K562 (cell line): ENCODE data around the gene POC1B. TPM values are rescaled to one million over a fixed set of nuclear protein-coding genes. Genes with fewer than 3 reads are reported as not detected.

Experiments
- DDX20 ChIP-seq: fragments of 450-650 bp; IDR thresholded peaks from 2 replicates; pipeline ENCODE4 v1.6.1; 2016; ENCODE audit warnings: missing genetic modification characterization, low read depth, mild to moderate bottlenecking, missing compliant biosample characterization, moderate library complexity
- ESRRA ChIP-seq: fragments of 450-650 bp; IDR thresholded peaks from 2 replicates; pipeline ENCODE4 v1.6.1; 2014; ENCODE audit warnings: low read depth, mild to moderate bottlenecking, moderate library complexity, borderline replicate concordance
- HDAC3 ChIP-seq: fragments of 450-650 bp; IDR thresholded peaks from 2 replicates; pipeline ENCODE4 v1.6.1; 2018; ENCODE audit warnings: borderline replicate concordance, mild to moderate bottlenecking, moderate library complexity; ENCODE audit not compliant: partially characterized antibody
- L3MBTL2 ChIP-seq: fragments of 450-650 bp; IDR thresholded peaks from 2 replicates; pipeline ENCODE4 v1.6.1; 2016; ENCODE audit warnings: mild to moderate bottlenecking, moderate library complexity
- MTA1 ChIP-seq: fragments of 450-650 bp; IDR thresholded peaks from 2 replicates; pipeline ENCODE4 v1.6.1; 2017; ENCODE audit warnings: borderline replicate concordance
- NR4A1 ChIP-seq, 2 experiments: fragments of 250-450 bp in 1 of 2; fragments of 450-650 bp in 1 of 2; sonication (Bioruptor Pico) in 1 of 2; IDR thresholded peaks; 2 replicates each; pipeline versions ENCODE4 v1.4.0 to v1.6.1; 2016 to 2020; ENCODE audit warnings: mild to moderate bottlenecking in 2 of 2, missing compliant biosample characterization in 1 of 2, missing genetic modification characterization in 1 of 2, moderate library complexity in 1 of 2
- REST ChIP-seq, 2 experiments: fragments of 450-650 bp; formaldehyde crosslinking in 1 of 2; IDR thresholded peaks; 2 replicates each; pipeline versions ENCODE4 v1.4.0 to v1.6.1; 2014 to 2020; ENCODE audit warnings: mild to moderate bottlenecking in 2 of 2, borderline replicate concordance in 1 of 2, low read depth in 1 of 2
- SOX6 ChIP-seq: fragments of 450-650 bp; IDR thresholded peaks from 2 replicates; pipeline ENCODE4 v1.6.1; 2014; ENCODE audit warnings: mild to moderate bottlenecking
- TCF3 ChIP-seq: sonication (generic); formaldehyde crosslinking; IDR thresholded peaks from 2 replicates; pipeline ENCODE4 v1.4.0; 2020; ENCODE audit warnings: mild to moderate bottlenecking, missing genetic modification reagents
- TRIM24 ChIP-seq, 2 experiments: fragments of 450-650 bp; IDR thresholded peaks; 2 replicates each; pipeline ENCODE4 v1.6.1; 2016
- ZBTB11 ChIP-seq, 3 experiments: fragments of 200-800 bp in 1 of 3; fragments of 250-450 bp in 1 of 3; fragments of 450-650 bp in 1 of 3; sonication (Bioruptor Pico) in 1 of 3; sonication (Bioruptor generic) in 1 of 3; formaldehyde crosslinking in 1 of 3; IDR thresholded peaks; 2 replicates each; pipeline versions ENCODE4 v1.6.1 to v1.8.0; 2016 to 2022; ENCODE audit warnings: mild to moderate bottlenecking in 2 of 3, missing genetic modification characterization in 2 of 3, missing compliant biosample characterization in 1 of 3, moderate library complexity in 1 of 3
- ZC3H11A ChIP-seq: IDR thresholded peaks from 2 replicates; pipeline ENCODE4 v1.6.1; 2012; ENCODE audit warnings: low read depth, low read length, improper control_type of control experiment
- ZNF639 ChIP-seq, 2 experiments: fragments of 200-800 bp in 1 of 2; sonication (Bioruptor generic) in 1 of 2; sonication (generic) in 1 of 2; formaldehyde crosslinking in 1 of 2; IDR thresholded peaks in 1 of 2; conservative IDR thresholded peaks in 1 of 2; 2 replicates each; pipeline versions ENCODE4 v1.5.0 to v1.6.1; 2016 to 2020; ENCODE audit warnings: missing compliant biosample characterization in 1 of 2, missing genetic modification characterization in 1 of 2, missing genetic modification reagents in 1 of 2
- polyA plus RNA-seq, 8 experiments: library from polyadenylated mRNA; depleted of rRNA in 4 of 8; stranded (reverse) in 5 of 8; unstranded in 3 of 8; fragments of >200 nt; fragmentation: Nextera tagmentation in 2 of 8; fragmentation: Illumina TruSeq in 1 of 8; extraction: Ambion mirVana in 2 of 8; extraction: Trizol in 1 of 8; gene quantifications; 2 replicates each; pipeline versions ENCODE4 v1.2.1 to v1.2.3, GENCODE V29; 2011 to 2014; ENCODE audit warnings: inconsistent platforms in 1 of 8, missing spikeins in 1 of 8
- total RNA-seq, 7 experiments: library from RNA; depleted of rRNA in 6 of 7; stranded (reverse); fragments of >200 nt in 6 of 7; fragmentation: Illumina TruSeq in 2 of 7; extraction: Trizol in 2 of 7; gene quantifications; 2 replicates each; pipeline versions ENCODE4 v1.2.1 to v1.2.3, GENCODE V29; 2011 to 2021; ENCODE audit warnings: low replicate concordance in 1 of 7

POC1B gene
- total and polyA plus RNA-seq, 9 of the 15 experiments (the other 6 are each of a cell fraction or from before 2014, with no cell fraction given), result 4.5 to 16.1 (median 10.4) TPM

- TF ChIP-seq SOX6 (peak; percentile 70; the same call in 1 of the 2 replicates), TCF3 (peak; percentile 39; the same call in 1 of the 2 replicates), ZC3H11A (no peak), MTA1 (peak; percentile 34; the same call in 1 of the 2 replicates), ZBTB11 (CRISPR knock-in tag; IDR thresholded peaks at IDR 0.05) (peak in 1 of 3 experiments; percentile 57; a peak in 1 of 6 replicates), DDX20 (no peak), L3MBTL2 (peak; percentile 52), TRIM24 (IDR thresholded peaks at IDR 0.05) (peak in 1 of 2 experiments; percentile 54; a peak in 1 of 4 replicates), ZNF639 (CRISPR knock-in tag; conservative IDR thresholded peaks at IDR 0.05 in 1 of 2, IDR thresholded peaks at IDR 0.05 in 1 of 2) (peak in 1 of 2 experiments; percentile 74; a peak in 2 of 4 replicates), HDAC3 (peak; percentile 10), NR4A1 (CRISPR knock-in tag; IDR thresholded peaks at IDR 0.05) (no peak), NR4A1 (tag; IDR thresholded peaks at IDR 0.05) (0 out of 2 replicates have a peak, but pooled peaks have one; percentile 29), REST (IDR thresholded peaks at IDR 0.05; ENCODE audit: borderline replicate concordance) (no peak; the same call in 1 of the 2 replicates), REST (CRISPR knock-in tag; IDR thresholded peaks at IDR 0.05; ENCODE audit: low read depth) (no peak), ESRRA (peak; percentile 89)
These were observed 48.9 kb upstream of the POC1B start (continued) for GRCh38 chr12:89574736-89575208.
